NCI-H2196 (cell line): ENCODE results near the gene SHC3.

Experiments
- DNase-seq: peaks from one replicate; lab custom pipeline; 2025; ENCODE audit not compliant: unreplicated experiment; lab: John Stamatoyannopoulos, UW

SHC3 gene

GRCh38 chr9:89109666-89110065 is 69.0 kb downstream of the SHC3 start:
- no peak for DNase-seq

- no peak for DNase-seq
Observed at GRCh38 chr9:89107406-89107805, 71.2 kb downstream of the SHC3 start.

GRCh38 chr9:89106224-89106851 is 72.3 kb downstream of the SHC3 start:
- DNase-seq, result no peak

DNA sequence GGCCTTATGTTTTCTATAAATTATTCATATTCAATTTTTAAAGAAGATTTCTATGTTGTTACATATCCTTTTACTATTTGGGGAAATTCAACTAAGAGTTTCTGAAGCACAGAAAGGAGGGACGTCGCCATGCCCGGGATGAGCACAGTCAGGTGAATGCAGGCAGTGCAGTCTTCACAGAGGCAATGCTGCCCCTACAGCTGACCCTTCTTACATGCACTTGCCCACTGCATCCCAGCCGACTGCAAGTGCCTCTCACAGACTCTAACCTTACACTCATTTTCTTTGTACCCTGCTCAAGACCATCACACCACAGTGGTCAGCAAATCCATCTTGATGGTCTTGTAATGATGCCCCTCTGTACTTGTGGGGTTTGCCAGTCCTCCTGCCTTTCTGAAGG is 73.8 kb downstream of the SHC3 start:
- DNase-seq, result no peak

GRCh38 chr9:89097219-89097618 is 81.4 kb downstream of the SHC3 start:
- no peak for DNase-seq

DNA sequence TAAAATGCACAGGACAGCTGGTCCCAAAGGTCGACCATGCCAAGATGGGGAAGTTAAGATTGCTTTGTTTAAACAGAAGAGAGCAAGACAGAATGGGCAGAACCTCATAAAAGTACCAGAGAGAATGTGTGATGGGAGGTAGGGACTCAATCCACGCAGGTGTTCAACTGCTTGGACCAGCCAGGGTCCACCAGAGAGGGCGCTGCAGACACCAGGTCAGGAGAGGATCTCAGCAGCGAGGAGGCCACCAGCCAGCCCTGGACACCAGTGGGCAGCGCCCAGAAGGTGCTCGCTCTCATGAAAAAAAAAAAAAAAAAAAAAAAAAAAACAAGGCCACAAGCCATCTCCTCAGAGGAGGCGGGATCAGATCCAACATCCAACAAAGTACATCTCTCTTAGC is 81.8 kb downstream of the SHC3 start:
- DNase-seq, result no peak

- DNase-seq, result no peak
Observed at GRCh38 chr9:89095761-89096528, 82.7 kb downstream of the SHC3 start.

GRCh38 chr9:89093201-89093975 is 85.2 kb downstream of the SHC3 start:
- DNase-seq, result no peak

GRCh38 chr9:89089176-89089575 is 89.4 kb downstream of the SHC3 start:
- DNase-seq, result no peak

DNA sequence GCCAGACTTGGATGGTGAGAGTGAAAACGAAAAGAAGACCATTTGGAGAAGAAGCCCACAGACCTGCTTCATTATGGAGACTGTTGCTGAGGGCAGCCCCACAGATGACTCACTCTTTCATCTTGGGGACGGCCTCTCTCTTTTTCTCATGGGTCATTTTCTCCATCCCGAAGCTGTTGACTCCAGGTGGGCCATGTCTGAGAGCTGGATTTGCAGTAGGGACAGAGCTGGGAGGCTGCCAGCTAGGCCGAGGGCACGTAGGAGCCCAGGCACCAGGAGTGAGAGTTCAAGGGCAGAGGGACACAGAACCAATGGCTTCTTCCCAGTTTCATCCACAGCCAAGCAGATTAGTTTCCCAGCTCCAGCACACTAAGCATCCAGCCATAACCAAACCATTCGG is 95.0 kb downstream of the SHC3 start:
- DNase-seq, result no peak

DNA sequence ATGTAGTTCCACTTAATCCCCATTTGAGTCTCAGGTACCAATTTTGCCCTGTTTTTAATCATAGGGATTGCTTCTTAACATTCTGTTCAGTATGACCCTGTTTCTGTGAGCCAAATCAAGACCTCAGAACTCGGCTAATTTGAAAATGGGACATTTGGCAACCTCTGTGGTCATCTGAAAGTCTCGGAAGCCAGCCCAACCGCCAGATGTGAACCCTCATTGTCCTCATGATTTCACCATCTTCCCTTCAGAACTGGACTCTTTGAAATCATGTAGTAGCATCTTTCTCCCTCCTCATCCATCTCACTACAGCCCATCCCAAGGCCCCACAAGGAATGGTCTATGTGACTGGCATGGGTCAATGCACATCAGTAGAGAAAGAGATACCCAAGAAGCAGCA is 98.4 kb downstream of the SHC3 start:
- DNase-seq, result no peak

DNA sequence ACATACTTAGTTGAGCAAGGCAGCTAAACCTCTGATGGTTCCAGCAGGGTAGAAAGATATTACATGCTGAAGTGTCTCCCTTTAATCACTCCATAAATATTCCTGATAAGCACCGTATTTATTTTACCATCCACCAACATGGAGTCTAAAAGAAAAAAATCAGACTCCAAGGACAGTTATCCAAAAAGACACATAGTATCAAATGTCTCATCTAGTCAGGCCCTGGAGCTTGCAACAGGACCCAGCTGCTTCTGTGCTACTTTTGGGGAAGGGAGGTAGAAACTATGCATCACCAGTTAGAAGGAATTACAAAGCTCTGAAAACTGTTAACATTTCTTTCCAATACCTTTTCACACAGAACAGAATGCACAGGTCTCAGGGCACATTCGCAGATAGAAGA is 99.2 kb downstream of the SHC3 start:
- DNase-seq, result no peak

GRCh38 chr9:89078860-89079259 is 99.8 kb downstream of the SHC3 start:
- DNase-seq, result no peak

GRCh38 chr9:89078421-89078820 is 100.2 kb downstream of the SHC3 start:
- DNase-seq, result no peak

- DNase-seq, result no peak
Observed at GRCh38 chr9:89077519-89077918, 101.1 kb downstream of the SHC3 start.

DNA sequence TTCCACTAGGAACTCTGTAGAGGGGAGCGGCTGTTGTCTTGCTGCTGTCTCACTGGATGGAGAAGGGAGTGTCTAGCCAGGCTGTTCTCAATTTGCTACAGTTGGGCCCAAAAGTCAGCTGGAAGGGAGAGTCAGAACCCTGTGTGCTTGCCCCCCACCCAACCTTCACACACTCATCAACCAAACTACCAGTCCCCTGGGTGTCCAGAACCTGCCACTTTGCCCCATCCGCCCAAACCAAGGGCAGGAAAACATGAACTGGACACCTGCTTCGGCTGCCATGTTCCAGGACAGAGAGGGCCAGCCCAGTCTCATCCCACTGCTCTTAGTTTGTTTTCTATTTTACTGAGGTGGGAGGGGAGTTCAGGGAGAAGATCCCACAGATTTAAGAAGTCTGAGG is 105.2 kb downstream of the SHC3 start:
- DNase-seq, result no peak

DNA sequence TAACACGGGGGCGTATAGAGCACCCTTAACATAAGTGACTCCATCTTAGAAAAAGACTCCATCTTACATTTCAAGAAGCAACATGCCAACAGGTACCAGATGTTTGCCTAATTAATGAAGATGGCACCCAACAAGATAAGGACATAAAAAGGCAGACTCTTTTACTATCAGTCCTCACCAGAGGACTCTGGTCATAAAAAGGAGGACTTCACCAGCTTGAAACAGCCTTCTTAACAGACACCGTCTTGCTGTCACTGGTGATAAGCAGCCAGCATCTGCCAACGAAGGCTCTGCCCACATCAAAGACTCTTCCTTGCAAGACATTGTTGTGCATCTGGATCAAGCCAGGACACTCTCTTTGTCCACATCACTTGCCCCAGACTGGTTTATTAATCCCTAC is 107.0 kb downstream of the SHC3 start:
- DNase-seq, result no peak

DNA sequence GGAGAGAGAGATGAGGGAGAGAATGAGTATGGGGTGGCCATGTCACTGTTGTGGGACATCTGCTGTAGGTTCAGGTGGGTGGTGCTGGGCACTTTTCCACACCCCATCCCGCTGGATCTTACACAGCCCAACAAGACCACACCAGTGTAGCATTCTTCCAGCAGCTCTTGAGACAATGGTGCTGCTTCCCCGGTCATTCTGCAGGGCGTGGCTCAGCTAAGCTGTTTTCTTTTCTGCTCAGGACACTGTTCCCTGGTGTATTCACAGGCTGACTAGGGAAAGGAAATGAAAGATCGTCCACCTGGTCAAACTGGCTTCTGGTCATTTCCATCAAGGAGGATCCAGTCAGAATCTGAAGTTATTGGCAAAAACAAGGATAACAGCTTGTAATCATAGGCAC is 111.8 kb downstream of the SHC3 start:
- no peak for DNase-seq

DNA sequence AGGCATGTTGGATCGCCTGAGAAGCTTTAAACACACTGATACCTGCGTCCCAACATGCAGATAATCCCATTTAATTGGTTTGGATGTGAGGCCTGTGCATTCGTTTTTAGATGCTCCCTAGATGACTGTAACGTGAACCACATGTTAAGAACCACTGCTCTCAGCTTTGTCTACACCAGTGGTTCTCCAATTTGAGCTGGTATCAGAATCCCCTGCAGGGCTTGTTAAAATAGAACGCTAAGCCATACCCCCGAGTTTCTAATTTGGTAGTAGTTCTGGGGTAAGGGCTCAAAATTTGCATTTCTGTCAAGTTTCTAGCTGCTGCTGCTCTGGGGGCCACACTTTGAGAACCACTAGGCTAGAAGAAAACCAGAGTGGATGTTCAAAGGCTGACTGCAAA is 112.7 kb downstream of the SHC3 start:
- DNase-seq, result no peak

DNA sequence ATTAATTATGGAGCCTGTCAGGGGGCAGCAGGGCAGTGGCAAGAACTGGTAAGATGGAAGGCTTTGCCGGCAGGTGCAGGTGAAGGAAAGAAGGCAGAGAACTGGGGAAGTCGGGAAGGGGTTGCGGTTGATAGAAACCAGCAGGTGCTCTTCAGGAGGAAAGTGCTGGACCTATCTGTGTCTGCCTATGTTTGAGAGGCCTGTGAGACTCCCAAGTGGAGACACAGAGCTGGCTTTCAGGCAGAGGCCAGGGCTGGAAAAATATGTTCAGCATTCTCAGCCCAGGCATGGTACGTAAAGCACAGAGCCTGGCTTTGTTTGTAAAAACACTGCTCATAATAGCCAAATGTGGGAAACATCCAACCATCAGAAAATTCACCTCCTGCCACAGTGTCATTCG is 117.8 kb downstream of the SHC3 start:
- DNase-seq, result no peak

GRCh38 chr9:89059925-89060506 is 118.6 kb downstream of the SHC3 start:
- DNase-seq, result no peak

- no peak for DNase-seq
Observed at GRCh38 chr9:89058906-89059305, 119.7 kb downstream of the SHC3 start.
